ENCODE data around the gene CA12. TPM values are rescaled to one million over a fixed set of nuclear protein-coding genes. Genes with fewer than 3 reads are reported as not detected.

CA12 gene
- total RNA-seq, 1 donor from 2014 or later = 0.46 TPM

- Mint-ChIP-seq H3K4me1 (ENCODE audit: low read depth) (peaks cover 37% of the 10 kb centered on the region), H3K9me3 (no peaks in the 10 kb centered on the region), H3K27ac (no peak overlapping the region), H3K4me3 (ENCODE audit: low read depth) (no peak overlapping the region), H3K27me3 (ENCODE audit: low read depth) (no peaks in the 10 kb centered on the region), H3K36me3 (ENCODE audit: low read depth) (no peaks in the 10 kb centered on the region)
- no peak for DNase-seq (ENCODE audit: low spot score)
- intact Hi-C loops (cut with micrococcal nuclease) = loop anchor here (5.0 to 10.0 kb wide), 2 partner anchors 157 to 235 kb away; no protein-coding TSS in a partner anchor
These were observed 11.9 kb downstream of the CA12 start for GRCh38 chr15:63369781-63370180.

- Mint-ChIP-seq H3K9me3 (no peaks in the 10 kb centered on the region), H3K4me1 (ENCODE audit: low read depth) (peaks cover 32% of the 10 kb centered on the region), H3K36me3 (ENCODE audit: low read depth) (no peaks in the 10 kb centered on the region), H3K27me3 (ENCODE audit: low read depth) (no peaks in the 10 kb centered on the region), H3K27ac (no peak overlapping the region), H3K4me3 (ENCODE audit: low read depth) (no peak overlapping the region)
- intact Hi-C loops (cut with micrococcal nuclease) = no loop called here
- no peak for DNase-seq (ENCODE audit: low spot score)
These were observed 12.3 kb downstream of the CA12 start for GRCh38 chr15:63369296-63369695.

GRCh38 chr15:63368503-63368902 is 13.1 kb downstream of the CA12 start:
- Mint-ChIP-seq H3K36me3 (ENCODE audit: low read depth) (no peaks in the 10 kb centered on the region), H3K4me1 (ENCODE audit: low read depth) (peaks cover 26% of the 10 kb centered on the region), H3K4me3 (ENCODE audit: low read depth) (no peak overlapping the region), H3K9me3 (no peaks in the 10 kb centered on the region), H3K27me3 (ENCODE audit: low read depth) (no peaks in the 10 kb centered on the region), H3K27ac (no peak overlapping the region)
- DNase-seq (ENCODE audit: low spot score) = no peak
- intact Hi-C loops (cut with micrococcal nuclease) = no loop called here

GRCh38 chr15:63367900-63368299 is 13.7 kb downstream of the CA12 start:
- H3K36me3 Mint-ChIP-seq (ENCODE audit: low read depth) = no peaks in the 10 kb centered on the region
- no peaks in the 10 kb centered on the region for H3K9me3 Mint-ChIP-seq
- peaks cover 24% of the 10 kb centered on the region for H3K4me1 Mint-ChIP-seq (ENCODE audit: low read depth)
- H3K27me3 Mint-ChIP-seq (ENCODE audit: low read depth) = no peaks in the 10 kb centered on the region
- H3K27ac Mint-ChIP-seq = no peak overlapping the region
- DNase-seq (ENCODE audit: low spot score) = no peak
- no peak overlapping the region for H3K4me3 Mint-ChIP-seq (ENCODE audit: low read depth)
- intact Hi-C loops (cut with micrococcal nuclease) = no loop called here

GRCh38 chr15:63367390-63367789 is 14.3 kb downstream of the CA12 start:
- intact Hi-C loops (cut with micrococcal nuclease) = no loop called here
- no peaks in the 10 kb centered on the region for H3K27me3 Mint-ChIP-seq (ENCODE audit: low read depth)
- H3K36me3 Mint-ChIP-seq (ENCODE audit: low read depth) = no peaks in the 10 kb centered on the region
- H3K27ac Mint-ChIP-seq = no peak overlapping the region
- no peak overlapping the region for H3K4me3 Mint-ChIP-seq (ENCODE audit: low read depth)
- no peak for DNase-seq (ENCODE audit: low spot score)
- H3K4me1 Mint-ChIP-seq (ENCODE audit: low read depth) = peaks cover 20% of the 10 kb centered on the region
- no peaks in the 10 kb centered on the region for H3K9me3 Mint-ChIP-seq

- no peak overlapping the region for H3K27ac Mint-ChIP-seq
- H3K4me3 Mint-ChIP-seq (ENCODE audit: low read depth) = no peak overlapping the region
- H3K36me3 Mint-ChIP-seq (ENCODE audit: low read depth) = no peaks in the 10 kb centered on the region
- intact Hi-C loops (cut with micrococcal nuclease) = no loop called here
- H3K27me3 Mint-ChIP-seq (ENCODE audit: low read depth) = peaks cover 4% of the 10 kb centered on the region
- H3K4me1 Mint-ChIP-seq (ENCODE audit: low read depth) = peaks cover 11% of the 10 kb centered on the region
- DNase-seq (ENCODE audit: low spot score) = no peak
- H3K9me3 Mint-ChIP-seq = no peaks in the 10 kb centered on the region
These were observed 15.2 kb downstream of the CA12 start for GRCh38 chr15:63366451-63366850.

GRCh38 chr15:63365273-63365680 is 16.4 kb downstream of the CA12 start:
- Mint-ChIP-seq H3K36me3 (ENCODE audit: low read depth) (no peaks in the 10 kb centered on the region), H3K27me3 (ENCODE audit: low read depth) (peaks cover 6% of the 10 kb centered on the region), H3K9me3 (no peaks in the 10 kb centered on the region), H3K4me1 (ENCODE audit: low read depth) (peaks cover 6% of the 10 kb centered on the region), H3K27ac (no peak overlapping the region), H3K4me3 (ENCODE audit: low read depth) (no peak overlapping the region)
- DNase-seq (ENCODE audit: low spot score) = no peak
- intact Hi-C loops (cut with micrococcal nuclease) = no loop called here

GRCh38 chr15:63364399-63365272 is 17.0 kb downstream of the CA12 start:
- DNase-seq (ENCODE audit: low spot score) = no peak
- Mint-ChIP-seq H3K4me3 (ENCODE audit: low read depth) (no peak overlapping the region), H3K4me1 (ENCODE audit: low read depth) (peaks cover 4% of the 10 kb centered on the region), H3K27me3 (ENCODE audit: low read depth) (peaks cover 8% of the 10 kb centered on the region), H3K9me3 (no peaks in the 10 kb centered on the region), H3K27ac (no peak overlapping the region), H3K36me3 (ENCODE audit: low read depth) (no peaks in the 10 kb centered on the region)
- intact Hi-C loops (cut with micrococcal nuclease) = no loop called here

- no peaks in the 10 kb centered on the region for H3K4me1 Mint-ChIP-seq (ENCODE audit: low read depth)
- peaks cover 15% of the 10 kb centered on the region for H3K27me3 Mint-ChIP-seq (ENCODE audit: low read depth)
- intact Hi-C loops (cut with micrococcal nuclease) = no loop called here
These were observed 18.4 kb downstream of the CA12 start for GRCh38 chr15:63363292-63363691.

GRCh38 chr15:63362885-63363284 is 18.8 kb downstream of the CA12 start:
- DNase-seq (ENCODE audit: low spot score) = no peak
- H3K36me3 Mint-ChIP-seq (ENCODE audit: low read depth) = no peaks in the 10 kb centered on the region
- peaks cover 15% of the 10 kb centered on the region for H3K27me3 Mint-ChIP-seq (ENCODE audit: low read depth)
- intact Hi-C loops (cut with micrococcal nuclease) = no loop called here
- no peak overlapping the region for H3K4me3 Mint-ChIP-seq (ENCODE audit: low read depth)
- no peaks in the 10 kb centered on the region for H3K4me1 Mint-ChIP-seq (ENCODE audit: low read depth)
- H3K9me3 Mint-ChIP-seq = no peaks in the 10 kb centered on the region
- no peak overlapping the region for H3K27ac Mint-ChIP-seq

More at GRCh38 chr15:63363292-63363691, 18.4 kb downstream of the CA12 start:
- Mint-ChIP-seq H3K36me3 (ENCODE audit: low read depth) (no peaks in the 10 kb centered on the region), H3K4me3 (ENCODE audit: low read depth) (no peak overlapping the region), H3K9me3 (no peaks in the 10 kb centered on the region), H3K27ac (no peak overlapping the region)
- no peak for DNase-seq (ENCODE audit: low spot score)

GRCh38 chr15:63362196-63362595 is 19.4 kb downstream of the CA12 start:
- H3K9me3 Mint-ChIP-seq = no peaks in the 10 kb centered on the region
- no peak for DNase-seq (ENCODE audit: low spot score)
- H3K36me3 Mint-ChIP-seq (ENCODE audit: low read depth) = no peaks in the 10 kb centered on the region
- intact Hi-C loops (cut with micrococcal nuclease) = no loop called here
- peaks cover 15% of the 10 kb centered on the region for H3K27me3 Mint-ChIP-seq (ENCODE audit: low read depth)
- no peak overlapping the region for H3K4me3 Mint-ChIP-seq (ENCODE audit: low read depth)
- no peaks in the 10 kb centered on the region for H3K4me1 Mint-ChIP-seq (ENCODE audit: low read depth)
- H3K27ac Mint-ChIP-seq = no peak overlapping the region

- DNase-seq (ENCODE audit: low spot score) = no peak
- peaks cover 17% of the 10 kb centered on the region for H3K27me3 Mint-ChIP-seq (ENCODE audit: low read depth)
- H3K9me3 Mint-ChIP-seq = no peaks in the 10 kb centered on the region
- H3K36me3 Mint-ChIP-seq (ENCODE audit: low read depth) = no peaks in the 10 kb centered on the region
- no peak overlapping the region for H3K4me3 Mint-ChIP-seq (ENCODE audit: low read depth)
- H3K4me1 Mint-ChIP-seq (ENCODE audit: low read depth) = no peaks in the 10 kb centered on the region
- H3K27ac Mint-ChIP-seq = no peak overlapping the region
- intact Hi-C loops (cut with micrococcal nuclease) = no loop called here
These were observed 21.5 kb downstream of the CA12 start for GRCh38 chr15:63360170-63360569.

- Mint-ChIP-seq H3K27ac (no peak overlapping the region), H3K27me3 (ENCODE audit: low read depth) (peaks cover 17% of the 10 kb centered on the region), H3K4me1 (ENCODE audit: low read depth) (no peaks in the 10 kb centered on the region), H3K9me3 (no peaks in the 10 kb centered on the region), H3K36me3 (ENCODE audit: low read depth) (no peaks in the 10 kb centered on the region), H3K4me3 (ENCODE audit: low read depth) (no peak overlapping the region)
- no peak for DNase-seq (ENCODE audit: low spot score)
- intact Hi-C loops (cut with micrococcal nuclease) = no loop called here
These were observed 23.2 kb downstream of the CA12 start for GRCh38 chr15:63358241-63359029.

Measured in activated T-helper 2 cell treated with anti-CD3 and anti-CD28 coated beads, Interferon-gamma antibody, Interleukin-2, Interleukin-4, amounts not matched to agents 10 μg/mL and 5 μg/mL and 100 μg/mL, durations not matched to agents 14 hours and 24 hours and 36 hours (primary cell).